Activated CD8-positive, alpha-beta memory T cell treated with anti-CD3 and anti-CD28 coated beads, Interleukin-2, amount 50 U/mL, for 1 hour (primary cell): Measurements from ENCODE around the gene CHST3.
"Not testable (repeated sequence)": the region's sequence is repeated elsewhere in the genome, so short reads cannot be mapped to it uniquely, and the experiment has no call there.

Source experiments
- DNase-seq: peaks from one replicate; pipeline ENCODE4 v3.0.0-alpha.2; 2020; ENCODE audit errors: extremely low read depth

Gene CHST3

GRCh38 chr10:72032409-72033162, 68.4 kb downstream of the CHST3 start:
- DNase-seq, result not testable (repeated sequence)

DNA sequence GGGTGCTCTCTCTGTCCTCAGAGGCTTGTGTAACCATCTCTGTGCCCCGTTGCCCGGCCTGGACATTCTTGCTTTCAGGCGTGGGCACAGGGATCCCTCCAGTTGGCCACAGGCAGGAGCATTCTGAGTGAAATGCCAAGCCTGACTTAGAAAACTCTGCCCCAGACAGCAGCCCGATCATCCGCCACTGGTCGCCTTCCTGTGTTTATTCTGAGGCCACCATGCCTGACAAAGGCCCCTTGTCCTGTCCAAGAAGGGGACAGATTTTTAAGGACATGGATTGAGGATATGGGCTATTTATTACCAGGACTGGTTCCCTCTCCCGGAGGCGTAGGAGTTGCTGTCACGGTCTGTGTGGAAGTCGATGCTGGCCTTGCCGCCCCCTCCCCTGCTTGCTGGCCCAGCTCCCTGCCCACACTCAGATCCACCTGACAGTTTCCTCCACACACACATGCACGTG, 69.9 kb downstream of the CHST3 start:
- no peak for DNase-seq

DNA sequence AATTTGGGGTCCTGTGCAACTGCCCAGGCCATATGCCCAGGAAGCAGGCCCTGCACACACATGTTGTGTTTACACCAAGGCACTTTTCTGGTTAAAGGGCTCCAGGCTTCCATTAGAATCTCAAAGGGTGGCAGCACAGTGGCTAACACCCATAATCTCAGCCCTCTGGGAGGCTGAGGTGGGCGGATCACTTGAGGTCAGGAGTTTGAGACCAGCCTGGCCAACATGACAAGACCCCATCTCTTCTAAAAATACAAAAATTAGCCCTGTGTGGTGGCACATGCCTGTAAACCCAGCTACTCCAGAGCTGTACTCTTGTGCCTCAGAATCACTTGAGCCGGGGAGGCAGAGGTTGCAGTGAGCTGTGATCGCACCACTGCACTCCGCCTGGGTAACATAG, 70.6 kb downstream of the CHST3 start:
- DNase-seq, result no peak

GRCh38 chr10:72035252-72035887, 71.2 kb downstream of the CHST3 start:
- DNase-seq, result no peak

- no peak for DNase-seq
Measured at GRCh38 chr10:72037266-72037665, 73.1 kb downstream of the CHST3 start.

DNA sequence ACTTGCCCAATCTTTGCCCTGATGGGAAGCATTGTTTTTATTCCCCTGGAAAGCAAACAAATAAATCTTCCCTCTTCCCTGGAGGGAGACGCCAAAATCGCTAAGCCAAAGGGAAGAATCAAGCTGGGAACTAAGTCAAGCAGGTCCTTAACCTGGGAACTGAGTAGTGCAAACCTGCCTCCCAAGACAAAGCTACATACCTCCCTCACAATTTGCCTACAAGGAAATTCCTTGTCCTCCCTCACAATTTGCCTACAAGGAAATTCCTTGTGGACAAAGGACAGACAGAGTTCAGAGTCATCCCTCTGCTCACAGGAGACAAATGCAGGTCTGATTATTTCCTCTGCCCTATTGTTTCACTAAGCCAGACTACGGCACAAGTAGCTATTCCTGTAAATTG, 73.6 kb downstream of the CHST3 start:
- no peak for DNase-seq

- no peak for DNase-seq
Measured at GRCh38 chr10:72038458-72039001, 74.3 kb downstream of the CHST3 start.

DNA sequence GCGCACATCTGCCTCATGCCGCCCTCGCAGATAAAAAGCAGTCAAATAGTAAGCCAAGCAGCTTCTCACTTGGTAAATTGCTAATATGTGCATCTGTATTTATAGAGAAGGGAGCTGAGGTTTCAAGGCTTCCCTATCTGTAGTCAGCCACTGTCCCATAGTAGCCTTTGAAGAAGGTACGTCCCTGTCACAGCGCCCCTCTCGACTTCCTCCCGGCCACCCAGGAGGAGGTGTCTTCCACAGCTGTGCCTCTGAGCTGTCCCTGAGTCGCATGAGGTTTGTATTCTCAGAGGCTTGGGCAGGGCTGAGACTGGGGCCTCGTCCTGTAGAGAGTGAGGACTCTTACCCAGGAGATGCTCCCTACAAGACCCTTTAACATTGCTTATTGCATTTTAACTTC, 75.2 kb downstream of the CHST3 start:
- no peak for DNase-seq

DNA sequence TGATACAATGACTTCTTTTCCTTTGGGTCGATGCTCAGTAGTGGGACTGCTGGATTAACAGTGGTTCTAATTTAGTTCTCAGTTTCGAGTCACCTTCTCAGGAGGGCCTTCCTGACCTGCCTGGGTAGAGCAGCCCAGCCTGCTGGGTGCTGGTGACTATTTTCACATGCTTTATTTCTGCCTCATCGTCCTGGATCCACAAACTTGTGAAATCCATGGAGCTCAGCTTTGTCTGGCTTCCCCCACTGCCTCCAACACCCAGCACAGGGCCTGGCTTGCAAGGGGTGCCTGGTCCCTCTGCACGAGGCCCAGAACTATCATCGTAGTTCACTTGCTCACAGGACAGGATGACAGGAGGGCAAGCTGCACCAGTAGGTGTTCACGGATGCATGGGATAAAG, 77.3 kb downstream of the CHST3 start:
- no peak for DNase-seq

DNA sequence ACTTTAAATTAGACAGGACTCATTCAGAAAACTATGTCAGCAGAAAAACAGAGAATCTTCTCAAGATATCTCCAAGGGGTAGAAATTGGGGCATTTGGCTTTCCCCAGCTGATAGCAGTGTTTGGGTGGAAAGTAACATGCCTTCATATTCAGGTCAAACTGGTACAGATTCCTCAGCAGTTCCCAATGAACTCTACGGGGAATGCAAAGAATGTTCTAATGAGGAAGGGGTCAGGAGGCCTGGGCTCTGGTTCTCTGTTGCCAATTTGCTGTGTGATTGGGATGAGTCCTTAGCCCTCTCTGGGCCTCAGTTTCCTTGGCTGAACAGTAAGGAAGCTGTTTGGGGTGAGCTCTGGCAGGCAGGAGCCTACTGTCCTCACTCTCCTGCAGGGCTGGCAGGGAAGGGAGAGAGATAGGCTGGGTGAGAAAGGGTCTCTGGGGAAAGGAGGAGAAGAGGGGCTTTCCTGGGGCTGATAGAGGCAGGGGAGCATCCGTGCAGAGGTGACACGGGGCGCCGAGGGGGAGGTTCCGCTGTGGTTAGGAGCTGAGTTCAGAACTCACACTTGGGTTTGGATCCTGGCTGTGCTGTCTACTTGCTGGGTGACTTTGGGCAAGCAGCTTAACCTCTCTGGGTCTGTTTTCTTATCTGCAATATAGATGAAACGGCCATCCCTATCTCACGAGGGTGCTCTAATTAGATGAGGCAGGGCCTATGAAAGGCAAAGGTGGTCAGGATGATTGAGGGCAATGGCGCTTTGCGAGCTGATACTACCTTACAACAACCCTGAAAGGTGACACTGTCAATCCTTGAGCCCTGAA, 79.0 kb downstream of the CHST3 start:
- DNase-seq, result no peak

DNA sequence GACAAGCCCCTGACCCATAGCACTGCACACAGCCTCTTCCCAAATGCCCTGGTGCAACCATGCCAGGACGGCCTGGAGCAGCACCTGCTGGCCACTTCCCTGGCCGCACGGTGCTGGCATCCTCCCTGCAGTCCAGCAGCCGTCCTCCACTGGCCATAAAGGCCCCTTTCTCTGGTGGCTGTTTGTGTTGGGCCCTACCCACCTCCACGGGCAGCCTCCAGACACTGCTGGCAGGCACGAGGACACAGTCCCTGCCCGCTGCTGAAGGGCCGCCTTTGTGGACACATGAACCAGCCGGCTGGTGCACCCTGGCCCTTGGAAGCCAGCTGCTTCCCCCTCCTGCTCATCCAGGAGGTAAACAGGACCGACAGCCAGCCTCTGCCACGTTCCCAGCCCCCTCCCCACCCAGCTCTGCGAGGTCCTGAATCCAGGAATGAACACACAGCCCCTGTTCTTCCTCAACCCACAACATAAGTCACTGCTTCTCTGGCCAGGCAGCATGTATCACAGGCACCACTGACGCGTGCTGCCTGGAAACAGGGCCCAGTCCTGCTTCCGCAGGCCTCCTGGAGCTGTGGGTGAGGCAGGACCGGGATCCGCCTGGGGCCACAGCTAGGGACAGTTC, 80.3 kb downstream of the CHST3 start:
- no peak for DNase-seq

GRCh38 chr10:72045586-72045985, 81.4 kb downstream of the CHST3 start:
- no peak for DNase-seq

DNA sequence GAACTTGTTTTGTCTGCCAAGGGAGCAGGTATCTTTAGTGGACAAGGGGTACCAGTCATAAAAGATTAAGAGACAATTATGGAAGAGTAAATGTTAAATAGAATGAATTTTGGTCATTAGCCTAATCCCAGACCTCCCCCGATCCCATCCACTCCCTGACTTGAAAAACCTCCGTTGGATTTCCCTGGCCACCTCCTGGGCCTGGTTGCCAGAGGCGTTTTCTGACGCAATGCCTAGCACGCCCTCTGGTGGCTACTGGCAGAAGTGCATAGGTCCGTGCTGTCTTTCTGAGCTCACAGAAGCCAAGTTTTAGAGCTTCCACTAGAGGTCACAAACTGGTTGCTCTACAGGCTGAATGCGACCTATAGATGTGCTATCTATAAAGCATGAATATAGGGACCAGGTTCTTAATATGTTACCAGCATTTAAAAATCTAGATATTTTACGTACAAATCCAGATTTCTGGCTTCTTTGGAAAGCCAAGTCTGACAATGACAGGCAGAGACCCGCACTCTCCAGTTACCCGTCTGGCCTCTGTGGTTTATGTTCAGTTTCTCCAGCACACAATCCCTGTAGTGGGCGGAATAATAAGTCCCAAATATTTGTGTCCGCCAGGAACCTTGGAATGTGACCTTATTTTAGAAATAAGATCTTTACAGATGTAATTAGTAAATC, 84.4 kb downstream of the CHST3 start:
- peak; percentile 65 for DNase-seq

GRCh38 chr10:72049472-72049871, 85.3 kb downstream of the CHST3 start:
- no peak for DNase-seq

- DNase-seq, result no peak
Measured at GRCh38 chr10:72049969-72050781, 86.0 kb downstream of the CHST3 start.

- no peak for DNase-seq
Measured at GRCh38 chr10:72050873-72051272, 86.7 kb downstream of the CHST3 start.

DNA sequence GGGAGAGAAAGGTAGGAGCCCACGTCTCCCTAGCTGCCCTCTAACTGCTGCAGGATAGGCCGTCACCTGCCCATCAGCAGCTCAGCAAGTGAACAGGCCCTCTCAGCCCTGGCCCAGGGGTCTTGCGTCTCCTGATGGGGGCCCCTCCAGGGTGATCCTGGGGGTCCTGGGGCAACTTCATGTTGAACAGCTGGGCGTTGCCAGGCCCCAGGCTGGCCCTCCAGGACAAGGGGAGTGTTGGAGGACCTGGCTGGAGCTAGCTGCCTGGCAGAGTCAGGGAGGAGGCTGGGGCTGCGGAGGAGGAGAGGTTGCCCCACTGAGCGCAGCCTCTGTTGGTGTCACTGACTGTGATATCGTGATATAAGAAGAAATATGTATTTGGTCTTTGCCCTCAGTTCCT, 89.5 kb downstream of the CHST3 start:
- no peak for DNase-seq

GRCh38 chr10:72056113-72056512, 91.9 kb downstream of the CHST3 start:
- DNase-seq, result no peak

GRCh38 chr10:72056932-72057751, 92.9 kb downstream of the CHST3 start:
- no peak for DNase-seq
